Left lung (tissue), 10 donors: ENCODE data around the gene CLDN4. TPM values are rescaled to one million over a fixed set of nuclear protein-coding genes. Genes with fewer than 3 reads are reported as not detected.

Experiments used
- ATAC-seq: fragments of 200-7000 bp; cut with Tn5 transposase; one replicate; pipeline ENCODE4 v1.9.1; 2020; ENCODE audit warnings: moderate library complexity
- DNase-seq, 4 donors: peaks; one replicate each; pipeline ENCODE4 v3.0.0-alpha.2; 2013 to 2020
- H3K27ac ChIP-seq, 2 donors: fragments of 200-600 bp; sonication (generic) in 1 of 2; one replicate each; pipeline versions ENCODE4 v1.5.0 to v1.8.0; 2020 to 2021
- H3K27me3 ChIP-seq, 2 donors: fragments of 200-600 bp; sonication (generic) in 1 of 2; one replicate each; pipeline versions ENCODE4 v1.5.0 to v1.8.0; 2020 to 2021
- H3K36me3 ChIP-seq, 2 donors: fragments of 200-600 bp; sonication (generic) in 1 of 2; one replicate each; pipeline versions ENCODE4 v1.5.0 to v1.8.0; 2020 to 2021
- H3K4me1 ChIP-seq, 2 donors: fragments of 200-600 bp; one replicate each; pipeline ENCODE4 v1.8.0; 2021
- H3K4me3 ChIP-seq, 2 donors: fragments of 200-600 bp; sonication (generic) in 1 of 2; one replicate each; pipeline versions ENCODE4 v1.5.0 to v1.8.0; 2020 to 2021; ENCODE audit warnings: mild to moderate bottlenecking in 1 of 2
- H3K9me3 ChIP-seq, 2 donors: fragments of 200-600 bp; sonication (generic) in 1 of 2; one replicate each; pipeline versions ENCODE4 v1.5.0 to v1.8.0; 2020 to 2021
- intact Hi-C, 2 donors: fragments of 100-400 bp; cut with DNase I; formaldehyde crosslinking; loops; one replicate each; pipeline versions ENCODE4 v1.11.2 to v1.14.2; 2022
- polyA plus RNA-seq, 6 donors: library from polyadenylated mRNA; unstranded; fragments of 120-200 nt; gene quantifications; one replicate each; pipeline ENCODE4 v1.2.1, GENCODE V29; 2013; ENCODE audit not compliant: insufficient read length in 6 of 6
- total RNA-seq, 2 donors: library from RNA; stranded (reverse); fragmentation: NEBNext Ultra II Directional; extraction: Animal tissue kit (Norgen Biotek cat#: 25700); gene quantifications; one replicate each; pipeline ENCODE4 v1.2.1, GENCODE V29; 2021
- TF ChIP-seq, protein P1 (sequence below), 2 donors: fragments of 200-600 bp; sonication (generic) in 1 of 2; IDR thresholded peaks; one replicate each; pipeline versions ENCODE4 v1.5.0 to v1.8.0; 2021; ENCODE audit warnings: antibody characterized with exemption in 2 of 2
- donor health status: DM: no; HTN: yes; CAD: no.
- donor health status: DM: no; HTN: no; CAD: no.

CLDN4 gene
- total and polyA plus RNA-seq, 8 donors, result 67.1 to 219 (median 87.9) TPM

DNA sequence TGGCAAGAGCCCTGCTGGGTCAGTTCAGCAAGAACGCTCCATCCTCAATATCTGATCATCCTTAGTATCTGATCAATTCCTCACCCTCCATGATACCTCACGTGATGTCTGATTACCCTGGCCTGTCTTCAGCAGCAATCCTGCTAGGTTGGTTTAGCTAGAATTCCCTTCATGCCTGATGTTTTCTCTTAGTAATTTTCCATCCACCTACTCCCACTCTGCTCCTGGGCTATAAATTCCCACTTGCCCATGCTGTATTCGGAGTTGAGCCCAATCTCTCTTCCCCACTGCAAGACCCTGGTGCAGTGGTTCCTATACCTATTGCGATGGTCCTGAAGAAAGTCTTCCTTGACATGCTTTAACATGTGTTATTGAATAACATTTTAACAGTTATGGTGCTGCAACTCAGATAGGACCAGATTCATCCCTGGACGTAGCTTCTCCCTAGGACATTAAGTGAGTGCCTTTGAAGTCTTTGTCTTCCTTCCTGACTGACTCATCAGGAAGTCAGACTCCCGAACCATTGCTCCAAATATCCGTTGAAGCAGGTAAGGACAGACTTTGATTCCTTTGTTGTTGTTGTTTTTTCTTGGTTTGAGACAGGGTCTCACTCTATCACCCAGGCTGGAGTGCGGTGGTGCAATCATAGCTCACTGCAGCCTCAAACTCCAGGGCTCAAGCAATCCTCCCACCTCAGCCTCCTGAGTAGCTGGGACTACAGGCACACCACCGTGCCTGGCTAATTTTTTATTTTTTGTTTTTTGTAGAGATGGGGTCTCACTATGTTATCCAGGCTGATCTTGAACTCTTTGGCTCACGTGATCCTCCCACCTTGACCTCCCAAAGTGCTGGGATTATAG is 31.3 kb upstream of the CLDN4 start:
- Histone ChIP-seq H3K9me3 (no peaks in the 10 kb centered on the region), H3K27ac (no peak overlapping the region), H3K4me1 (no peaks in the 10 kb centered on the region), H3K27me3 (no peaks in the 10 kb centered on the region), H3K4me3 (no peak overlapping the region), H3K36me3 (no peaks in the 10 kb centered on the region)
- TF ChIP-seq, protein P1, sequence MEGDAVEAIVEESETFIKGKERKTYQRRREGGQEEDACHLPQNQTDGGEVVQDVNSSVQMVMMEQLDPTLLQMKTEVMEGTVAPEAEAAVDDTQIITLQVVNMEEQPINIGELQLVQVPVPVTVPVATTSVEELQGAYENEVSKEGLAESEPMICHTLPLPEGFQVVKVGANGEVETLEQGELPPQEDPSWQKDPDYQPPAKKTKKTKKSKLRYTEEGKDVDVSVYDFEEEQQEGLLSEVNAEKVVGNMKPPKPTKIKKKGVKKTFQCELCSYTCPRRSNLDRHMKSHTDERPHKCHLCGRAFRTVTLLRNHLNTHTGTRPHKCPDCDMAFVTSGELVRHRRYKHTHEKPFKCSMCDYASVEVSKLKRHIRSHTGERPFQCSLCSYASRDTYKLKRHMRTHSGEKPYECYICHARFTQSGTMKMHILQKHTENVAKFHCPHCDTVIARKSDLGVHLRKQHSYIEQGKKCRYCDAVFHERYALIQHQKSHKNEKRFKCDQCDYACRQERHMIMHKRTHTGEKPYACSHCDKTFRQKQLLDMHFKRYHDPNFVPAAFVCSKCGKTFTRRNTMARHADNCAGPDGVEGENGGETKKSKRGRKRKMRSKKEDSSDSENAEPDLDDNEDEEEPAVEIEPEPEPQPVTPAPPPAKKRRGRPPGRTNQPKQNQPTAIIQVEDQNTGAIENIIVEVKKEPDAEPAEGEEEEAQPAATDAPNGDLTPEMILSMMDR (IDR thresholded peaks at IDR 0.05), result no peak
- no peak for ATAC-seq
- no peak for DNase-seq
- intact Hi-C loops, result no loop called here

DNA sequence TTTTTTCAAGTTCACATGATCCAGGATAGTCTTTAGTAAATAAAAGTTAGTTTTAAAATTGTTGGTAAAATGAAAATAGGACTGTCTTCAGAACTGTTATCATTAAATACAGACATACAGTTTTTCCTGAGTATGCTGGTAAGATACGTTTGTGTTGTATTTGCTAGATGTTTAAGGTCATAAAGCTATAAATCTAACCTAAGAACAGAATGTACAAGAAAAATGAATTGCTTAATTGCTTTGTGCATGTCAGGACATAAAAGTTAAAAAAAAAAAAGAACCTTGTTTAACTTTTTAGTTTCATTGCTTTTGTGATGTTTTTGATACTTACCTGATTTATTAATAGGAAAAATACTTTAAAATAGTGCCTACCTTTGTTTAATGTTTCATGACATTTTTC is 29.2 kb upstream of the CLDN4 start:
- DNase-seq, result no peak
- Histone ChIP-seq H3K27me3 (no peaks in the 10 kb centered on the region), H3K27ac (no peak overlapping the region), H3K36me3 (no peaks in the 10 kb centered on the region), H3K4me3 (no peak overlapping the region), H3K4me1 (no peaks in the 10 kb centered on the region), H3K9me3 (no peaks in the 10 kb centered on the region)
- intact Hi-C loops, result no loop called here
- TF ChIP-seq, protein P1 (IDR thresholded peaks at IDR 0.05), result no peak
- no peak for ATAC-seq

DNA sequence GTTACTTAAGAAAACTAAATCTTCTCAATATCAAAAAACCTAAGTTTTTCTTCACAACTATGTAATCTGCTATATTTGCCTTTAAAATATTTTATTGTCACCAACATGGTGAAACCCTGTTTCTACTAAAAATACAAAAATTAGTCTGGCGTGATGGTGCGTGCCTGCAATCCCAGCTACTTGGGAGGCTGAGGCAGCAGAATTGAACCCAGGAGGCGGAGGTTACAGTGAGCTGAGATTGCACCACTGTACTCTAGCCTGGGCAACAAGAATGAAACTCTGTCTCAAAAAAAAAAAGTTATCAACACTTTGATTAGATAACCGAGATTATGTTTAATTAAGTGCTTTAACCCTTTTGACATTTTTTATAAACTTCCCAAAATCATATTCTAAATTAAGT is 28.3 kb upstream of the CLDN4 start:
- Histone ChIP-seq H3K4me3 (no peak overlapping the region), H3K36me3 (no peaks in the 10 kb centered on the region), H3K9me3 (no peaks in the 10 kb centered on the region), H3K27ac (no peak overlapping the region), H3K27me3 (no peaks in the 10 kb centered on the region), H3K4me1 (no peaks in the 10 kb centered on the region)
- DNase-seq (no peak), ATAC-seq (no peak)
- TF ChIP-seq, protein P1 (IDR thresholded peaks at IDR 0.05), result no peak
- intact Hi-C loops, result no loop called here

DNA sequence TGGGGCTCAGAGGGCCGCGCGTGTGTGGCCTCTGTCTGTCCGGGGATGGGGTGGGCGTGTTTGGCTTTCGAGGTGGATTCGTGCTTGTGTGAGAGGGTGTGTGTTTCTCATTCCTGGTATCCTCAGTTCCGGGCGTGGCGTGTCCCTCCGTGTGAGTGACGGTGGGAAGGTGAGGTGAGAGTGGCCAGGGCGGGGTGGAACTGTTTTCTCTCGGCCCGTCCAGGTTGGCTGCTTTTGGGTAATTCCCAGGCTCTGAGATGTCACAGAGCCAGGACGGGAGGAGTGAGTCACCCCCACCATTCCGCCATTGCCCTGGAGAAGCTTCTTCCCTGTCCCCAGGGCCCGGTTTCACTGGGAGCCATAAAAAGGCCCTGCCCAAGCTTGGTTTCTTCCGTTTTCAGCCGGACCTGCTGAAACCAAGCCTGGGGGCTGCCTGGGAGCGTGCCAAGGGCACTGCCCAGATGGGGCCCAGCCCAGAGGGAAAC is 21.3 kb upstream of the CLDN4 start:
- no peak overlapping the region for H3K4me3 ChIP-seq
- H3K9me3 ChIP-seq, result no peaks in the 10 kb centered on the region
- TF ChIP-seq, protein P1 (IDR thresholded peaks at IDR 0.05), result no peak
- no peak for DNase-seq
- no peaks in the 10 kb centered on the region for H3K36me3 ChIP-seq
- no peak overlapping the region for H3K27ac ChIP-seq
- no peak for ATAC-seq
- no peaks in the 10 kb centered on the region for H3K27me3 ChIP-seq
- no peaks in the 10 kb centered on the region for H3K4me1 ChIP-seq
- intact Hi-C loops, result no loop called here

DNA sequence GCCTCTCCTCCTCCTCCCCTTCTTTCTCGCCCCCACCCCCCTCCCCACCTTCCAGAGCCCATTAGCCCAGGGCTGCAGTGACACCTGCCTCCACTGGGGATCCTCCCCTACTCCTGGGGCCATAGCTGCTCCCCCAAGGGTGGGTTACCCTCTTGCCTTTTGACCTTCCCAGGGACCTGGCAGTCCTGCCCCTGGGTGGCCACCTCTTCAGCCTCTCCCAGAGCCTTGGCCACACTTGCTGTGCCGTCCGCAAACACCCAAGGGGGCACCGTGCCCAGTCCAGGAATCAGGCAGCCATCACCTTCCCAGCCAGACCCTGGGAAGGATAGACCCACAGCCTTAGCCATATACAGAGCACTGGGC is 19.8 kb upstream of the CLDN4 start:
- TF ChIP-seq, protein P1 (IDR thresholded peaks at IDR 0.05), result no peak
- Histone ChIP-seq H3K4me3 (no peak overlapping the region), H3K36me3 (no peaks in the 10 kb centered on the region), H3K27me3 (no peaks in the 10 kb centered on the region), H3K27ac (no peak overlapping the region), H3K4me1 (no peaks in the 10 kb centered on the region), H3K9me3 (no peaks in the 10 kb centered on the region)
- DNase-seq, result no peak
- intact Hi-C loops, result loop anchor here in 1 of 2 donors (5.0 kb wide), 1 partner anchor 46 kb away; no protein-coding TSS in a partner anchor
- ATAC-seq, result no peak
